Measurements from ENCODE around the gene NCOR2. TPM values are rescaled to one million over a fixed set of nuclear protein-coding genes. Genes with fewer than 3 reads are reported as not detected.

NCOR2 gene
- total and polyA plus RNA-seq, 2 donors (not counting 3 experiments of a cell fraction or from before 2014, with no cell fraction given): 26.5 to 241 TPM

DNA sequence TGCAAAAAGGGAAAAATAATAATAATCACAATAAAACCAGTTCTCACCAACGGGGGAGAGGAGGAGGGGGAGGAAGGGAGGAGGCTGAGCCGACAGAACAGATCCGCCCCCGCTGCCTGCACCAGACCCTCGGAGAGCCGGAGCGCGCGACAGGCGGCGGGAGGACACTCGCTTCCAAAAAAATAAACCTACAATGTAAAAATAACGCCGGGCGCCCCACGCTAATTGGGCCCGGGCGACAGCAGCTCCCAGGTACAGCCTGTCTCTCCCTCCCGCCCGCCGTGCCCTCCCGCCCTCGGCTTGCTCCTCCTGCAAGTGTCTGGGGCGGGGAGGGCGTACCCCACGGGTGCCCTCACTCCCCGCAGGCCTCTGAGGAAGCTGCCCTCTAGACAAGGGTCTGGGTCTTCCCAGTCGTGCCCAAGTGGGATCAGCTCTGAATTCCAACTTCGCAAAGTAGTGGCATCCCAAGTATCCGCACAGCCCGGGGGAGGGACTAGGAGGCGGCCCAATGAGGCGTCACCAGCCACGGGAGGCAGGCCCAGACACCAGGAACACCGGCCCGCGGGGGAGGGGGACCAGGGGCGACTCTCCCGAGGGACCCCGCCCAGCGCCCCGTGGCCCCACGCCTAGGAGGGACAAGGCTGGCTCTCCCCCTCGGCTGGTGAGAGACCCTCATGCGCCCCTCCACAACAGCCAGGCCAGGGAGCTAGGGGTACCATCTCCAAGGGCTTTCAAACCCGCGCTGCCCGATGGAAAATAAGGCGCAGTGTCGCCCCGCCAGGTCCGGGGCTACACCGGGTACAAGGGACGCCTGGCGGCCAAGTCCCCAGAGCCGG is 1.0 kb downstream of the NCOR2 start:
- Histone ChIP-seq H3K4me3 (replicated peaks in 1 of 3; ENCODE audit: insufficient read depth in 1 of 3, low read depth in 1 of 3, low read length in 3 of 3) (peak overlapping the region; percentile 75 to 97 (median 86)), H3K9ac (replicated peaks; ENCODE audit: extremely low read depth, insufficient read depth, low read length) (peak overlapping the region; percentile 95), H3K36me3 (ENCODE audit: control insufficient read depth in 2 of 2, extremely low read depth in 1 of 2, insufficient read depth in 2 of 2, low read length in 2 of 2) (no peaks in the 10 kb centered on the region), H2AFZ (ENCODE audit: low read depth, low read length) (peak overlapping the region; percentile 65), H3K27me3 (ENCODE audit: control insufficient read depth in 2 of 2, insufficient read depth in 2 of 2, low read length in 2 of 2) (no peaks in the 10 kb centered on the region), H4K20me1 (replicated peaks; ENCODE audit: control insufficient read depth, extremely low read depth, insufficient read depth, low read length) (peaks cover 4% of the 10 kb centered on the region), H3K79me2 (ENCODE audit: control insufficient read depth, insufficient read depth, low read length) (peaks cover 55% of the 10 kb centered on the region), H3K9me3 (replicated peaks; ENCODE audit: control insufficient read depth, insufficient read depth, low read length) (no peaks in the 10 kb centered on the region), H3K27ac (ENCODE audit: insufficient read depth, low read depth, low read length) (peak overlapping the region; percentile 94), H3K4me1 (ENCODE audit: control insufficient read depth, extremely low read depth, insufficient read depth, low read length) (peaks cover 10% of the 10 kb centered on the region), H3K9me1 (replicated peaks; ENCODE audit: control insufficient read depth, extremely low read depth, insufficient read depth, low read length) (no peaks in the 10 kb centered on the region), H3K4me2 (ENCODE audit: insufficient read depth, low read length) (peak overlapping the region; percentile 68)
- DNase-seq (ENCODE audit: low read depth, low spot score) (peak; percentile 76), FAIRE-seq (peak; percentile 93)
- TSS peak; percentile 42 for BruUV-seq (replicated peaks)
- ChIA-PET POLR2A (interaction anchor here (0.7 kb wide), 1 partner anchor 186 kb away, joined by 3 read pairs; no protein-coding TSS in a partner anchor), CTCF (interaction anchor here (0.7 to 3.6 kb wide), 9 partner anchors 12 to 198 kb away, joined by 3 to 9 read pairs (median 4); no protein-coding TSS in a partner anchor)
- intact Hi-C loops (cut with micrococcal nuclease): loop anchor here (1.0 to 5.0 kb wide), 8 partner anchors 46 to 361 kb away; no protein-coding TSS in a partner anchor
- dilution Hi-C loops (cut with MboI; ENCODE audit: extremely low pct_ligation_motif_present, low sequenced_read_pairs): loop anchor here (25.0 kb wide), 1 partner anchor 121 kb away; no protein-coding TSS in a partner anchor
- no peak for TF ChIP-seq POLR2AphosphoS5 (IDR thresholded peaks at IDR 0.05; ENCODE audit: insufficient read depth, low read depth, low read length)
- TF ChIP-seq POLR2A (IDR thresholded peaks at IDR 0.05; ENCODE audit: low read depth, low read length): no peak
- TF ChIP-seq, protein P1, sequence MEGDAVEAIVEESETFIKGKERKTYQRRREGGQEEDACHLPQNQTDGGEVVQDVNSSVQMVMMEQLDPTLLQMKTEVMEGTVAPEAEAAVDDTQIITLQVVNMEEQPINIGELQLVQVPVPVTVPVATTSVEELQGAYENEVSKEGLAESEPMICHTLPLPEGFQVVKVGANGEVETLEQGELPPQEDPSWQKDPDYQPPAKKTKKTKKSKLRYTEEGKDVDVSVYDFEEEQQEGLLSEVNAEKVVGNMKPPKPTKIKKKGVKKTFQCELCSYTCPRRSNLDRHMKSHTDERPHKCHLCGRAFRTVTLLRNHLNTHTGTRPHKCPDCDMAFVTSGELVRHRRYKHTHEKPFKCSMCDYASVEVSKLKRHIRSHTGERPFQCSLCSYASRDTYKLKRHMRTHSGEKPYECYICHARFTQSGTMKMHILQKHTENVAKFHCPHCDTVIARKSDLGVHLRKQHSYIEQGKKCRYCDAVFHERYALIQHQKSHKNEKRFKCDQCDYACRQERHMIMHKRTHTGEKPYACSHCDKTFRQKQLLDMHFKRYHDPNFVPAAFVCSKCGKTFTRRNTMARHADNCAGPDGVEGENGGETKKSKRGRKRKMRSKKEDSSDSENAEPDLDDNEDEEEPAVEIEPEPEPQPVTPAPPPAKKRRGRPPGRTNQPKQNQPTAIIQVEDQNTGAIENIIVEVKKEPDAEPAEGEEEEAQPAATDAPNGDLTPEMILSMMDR (IDR thresholded peaks at IDR 0.05; ENCODE audit: extremely low read depth in 1 of 2, insufficient read depth in 1 of 2, low read depth in 1 of 2, low read length in 2 of 2): no peak
- TF ChIP-seq MYC (IDR thresholded peaks at IDR 0.05; ENCODE audit: low read depth, low read length): no peak
- no peak for TF ChIP-seq JUN (IDR thresholded peaks at IDR 0.05; ENCODE audit: borderline replicate concordance, insufficient read depth, insufficient read length, low read depth)
- TF ChIP-seq EZH2 (IDR thresholded peaks at IDR 0.05; ENCODE audit: borderline replicate concordance, low read depth, low read length, severe bottlenecking): no peak
- TF ChIP-seq GATA2 (IDR thresholded peaks at IDR 0.05; ENCODE audit: insufficient read depth, insufficient read length, low read depth, low read length): no peak
- TF ChIP-seq FOS (IDR thresholded peaks at IDR 0.05; ENCODE audit: borderline replicate concordance, insufficient read depth, low read length): no peak
